NCI-H1694 (cell line): ENCODE measurements around the gene DRC3.

Experiments
- DNase-seq: peaks from one replicate; lab custom pipeline; 2025; lab: John Stamatoyannopoulos, UW

Gene DRC3

DNA sequence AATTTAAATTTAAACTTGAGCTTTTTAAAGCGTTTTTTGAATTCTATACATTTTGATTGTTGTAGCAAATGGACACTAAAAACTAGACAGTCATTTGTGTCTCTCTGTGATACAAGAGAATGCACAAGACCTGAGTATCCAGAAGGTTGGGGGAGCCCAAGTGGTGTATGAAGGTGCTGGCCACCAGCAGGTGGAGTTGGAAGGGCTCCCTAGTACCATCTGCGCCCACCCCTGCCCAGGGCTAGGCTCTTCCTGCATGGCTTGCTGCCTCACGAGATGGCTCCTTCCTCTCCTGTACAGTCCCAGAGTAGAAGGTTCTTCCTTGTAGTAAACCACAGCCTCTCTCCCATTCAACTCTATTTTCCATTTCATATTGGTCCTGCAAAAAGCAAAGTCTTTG is 83.6 kb downstream of the DRC3 start:
- no peak for DNase-seq

DNA sequence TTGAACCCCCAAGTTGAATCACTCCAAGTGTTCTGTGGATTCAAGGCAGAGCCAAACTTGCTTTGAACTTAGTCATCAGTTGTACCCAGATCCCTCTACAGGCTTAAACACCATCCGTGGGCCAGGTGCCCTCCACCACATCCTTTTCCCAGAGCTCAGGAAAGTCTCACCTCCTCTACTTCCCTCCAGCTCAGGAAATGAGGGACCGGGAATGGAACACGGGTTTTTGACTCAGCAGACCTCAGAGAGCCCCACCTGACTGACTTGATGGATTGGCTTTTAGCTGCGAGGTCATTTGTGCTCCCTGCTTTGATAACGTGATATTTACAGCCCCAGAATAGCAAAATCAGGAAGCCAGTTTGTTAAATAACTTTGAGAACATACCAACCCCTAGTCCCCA is 86.6 kb downstream of the DRC3 start:
- DNase-seq, result no peak

DNA sequence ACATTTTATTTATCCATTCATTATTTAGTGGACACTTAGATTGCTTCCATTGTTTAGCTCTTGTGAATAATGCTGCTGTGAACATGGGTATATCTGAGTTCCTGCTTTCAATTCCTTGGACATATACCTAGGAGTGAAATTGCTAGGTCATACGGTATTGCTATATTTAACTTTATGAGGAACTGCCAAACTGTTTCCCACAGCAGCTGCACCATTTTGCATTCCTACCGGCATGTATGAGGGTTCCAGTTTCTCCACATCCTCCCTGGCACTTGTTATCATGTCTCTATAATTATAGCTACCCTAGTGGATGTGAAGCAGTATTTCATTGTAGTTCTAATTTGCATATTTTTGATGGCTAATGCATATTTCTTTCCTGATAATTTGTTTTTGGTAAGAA is 91.4 kb downstream of the DRC3 start:
- DNase-seq, result no peak

DNA sequence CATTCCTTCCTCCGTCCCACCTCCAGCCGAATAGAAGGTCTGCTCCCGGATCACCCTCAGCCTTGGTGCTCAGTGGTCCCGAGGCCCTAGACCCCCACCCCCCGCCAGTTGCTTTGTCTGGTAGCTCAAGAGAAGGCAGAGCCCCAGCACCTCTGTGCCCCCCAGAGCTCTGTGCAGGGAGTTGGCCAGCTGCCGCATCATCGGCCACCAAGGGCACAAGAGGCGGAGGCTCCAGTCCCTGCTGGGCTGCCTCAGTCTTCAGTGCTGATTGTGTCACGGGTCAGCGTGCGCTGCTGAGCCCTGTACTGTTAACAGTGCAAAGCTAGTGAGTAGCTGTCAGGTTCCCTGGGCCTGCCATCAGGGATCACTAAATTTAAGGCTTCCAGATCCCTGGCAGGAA is 92.9 kb downstream of the DRC3 start:
- DNase-seq, result no peak
